Activated CD4-positive, alpha-beta memory T cell treated with anti-CD3 and anti-CD28 coated beads for 36 hours (primary cell): ENCODE data around the gene SMIM32. TPM values are rescaled to one million over a fixed set of nuclear protein-coding genes. Genes with fewer than 3 reads are reported as not detected.

Experiments
- CTCF ChIA-PET: fragments of 350-600 bp; sonication (Branson Sonifier 250); formaldehyde crosslinking; loops from one replicate; lab custom pipeline; 2021; ENCODE audit warnings: antibody characterized with exemption, inconsistent platforms; lab: Charles Lee
- POLR2A ChIA-PET: fragments of 350-600 bp; sonication (Branson Sonifier 250); formaldehyde crosslinking; loops from one replicate; lab custom pipeline; 2021; ENCODE audit warnings: antibody characterized with exemption; lab: Charles Lee
- DNase-seq: peaks from one replicate; pipeline ENCODE4 v3.0.0-alpha.2; 2020
- H3K27ac Mint-ChIP-seq: one replicate; pipeline ENCODE4 v1.8.0; 2021; ENCODE audit warnings: mixed read lengths
- H3K27me3 Mint-ChIP-seq: one replicate; pipeline ENCODE4 v1.8.0; 2021; ENCODE audit warnings: mixed read lengths
- H3K36me3 Mint-ChIP-seq: one replicate; pipeline ENCODE4 v1.8.0; 2021; ENCODE audit warnings: mixed read lengths
- H3K4me1 Mint-ChIP-seq: one replicate; pipeline ENCODE4 v1.8.0; 2021; ENCODE audit warnings: low read depth, mixed read lengths
- H3K4me3 Mint-ChIP-seq: one replicate; pipeline ENCODE4 v1.8.0; 2021; ENCODE audit warnings: mild to moderate bottlenecking, mixed read lengths
- H3K9me3 Mint-ChIP-seq: one replicate; pipeline ENCODE4 v1.8.0; 2021; ENCODE audit warnings: mixed read lengths
- intact Hi-C: fragments of 100-400 bp; cut with micrococcal nuclease; formaldehyde crosslinking; loops from one replicate; pipeline ENCODE4 v1.15.1; 2023
- total RNA-seq, 2 experiments: library from RNA; stranded (reverse); gene quantifications; one replicate each; pipeline ENCODE4 v1.2.3, GENCODE V29; 2021

Gene SMIM32
- total RNA-seq, 2 experiments from 2014 or later, result not detected

GRCh38 chr5:136193322-136193935 is 467 bp upstream of the SMIM32 start:
- Mint-ChIP-seq H3K4me3 (no peak overlapping the region), H3K9me3 (no peaks in the 10 kb centered on the region), H3K27ac (no peak overlapping the region), H3K36me3 (peaks cover 3% of the 10 kb centered on the region), H3K27me3 (peaks cover 59% of the 10 kb centered on the region), H3K4me1 (peaks cover 3% of the 10 kb centered on the region)
- no peak for DNase-seq
- intact Hi-C loops, result no loop called here
- CTCF ChIA-PET, result no interaction called here
- POLR2A ChIA-PET, result no interaction called here

DNA sequence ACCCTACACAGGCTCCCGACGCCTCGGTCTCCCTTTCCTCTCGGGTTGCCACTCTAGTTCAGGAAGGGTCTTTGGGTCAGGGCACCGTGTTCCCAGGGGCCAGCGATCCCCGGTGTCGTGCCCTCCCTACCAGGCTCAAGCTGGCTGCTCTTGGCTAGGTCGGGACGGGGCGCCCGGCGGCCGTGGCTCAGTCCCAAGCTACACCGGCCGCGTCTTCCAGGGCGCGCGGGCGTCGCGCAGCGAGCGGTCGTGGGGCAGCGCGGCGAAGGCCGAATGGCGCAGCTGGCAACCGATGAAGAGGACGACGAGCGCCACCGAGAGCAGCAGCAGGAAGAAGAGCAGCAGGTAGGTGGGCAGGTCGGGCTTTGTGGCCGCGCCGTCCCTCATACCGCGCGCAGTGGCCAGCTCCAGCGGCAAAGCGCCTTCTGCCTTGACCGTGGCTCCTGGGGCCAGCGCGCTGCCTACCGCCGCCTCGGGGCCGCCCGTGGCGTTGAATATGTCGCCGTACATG is 892 bp downstream of the SMIM32 start:
- peaks cover 54% of the 10 kb centered on the region for H3K27me3 Mint-ChIP-seq

GRCh38 chr5:136191304-136192014 is 1.5 kb downstream of the SMIM32 start:
- H3K27me3 Mint-ChIP-seq, result peaks cover 53% of the 10 kb centered on the region
- DNase-seq, result no peak

More for the DNA sequence above, 892 bp downstream of the SMIM32 start:
- no peak for DNase-seq
- Mint-ChIP-seq H3K4me1 (peaks cover 3% of the 10 kb centered on the region), H3K27ac (no peak overlapping the region), H3K9me3 (no peaks in the 10 kb centered on the region), H3K4me3 (no peak overlapping the region), H3K36me3 (peaks cover 7% of the 10 kb centered on the region)
- ChIA-PET POLR2A (no interaction called here), CTCF (no interaction called here)
- intact Hi-C loops, result no loop called here

DNA sequence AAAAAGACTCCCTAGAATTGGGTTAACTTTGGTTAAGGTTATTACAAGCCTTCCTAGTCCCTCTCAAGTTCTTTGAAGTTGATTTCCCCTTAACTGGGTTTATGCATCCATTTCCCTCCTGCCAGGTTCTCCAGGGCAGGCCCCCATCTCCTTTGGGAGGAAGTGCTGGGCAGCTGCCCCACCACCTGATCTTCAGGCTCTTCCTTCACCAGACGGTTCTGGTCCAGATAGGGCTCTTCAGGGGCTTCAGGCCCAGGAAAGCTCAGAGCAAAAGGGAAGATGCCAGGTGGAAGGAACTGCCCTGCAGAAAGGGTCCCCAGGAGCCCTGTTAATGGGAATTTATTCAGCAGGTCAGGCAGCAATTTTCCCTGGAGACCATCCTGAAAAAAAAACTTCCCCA is 2.1 kb downstream of the SMIM32 start:
- Mint-ChIP-seq H3K27me3 (peaks cover 48% of the 10 kb centered on the region), H3K4me3 (no peak overlapping the region), H3K9me3 (no peaks in the 10 kb centered on the region), H3K4me1 (peaks cover 3% of the 10 kb centered on the region), H3K36me3 (peaks cover 8% of the 10 kb centered on the region), H3K27ac (no peak overlapping the region)
- POLR2A ChIA-PET, result no interaction called here
- CTCF ChIA-PET, result no interaction called here
- intact Hi-C loops, result no loop called here
- no peak for DNase-seq

More at GRCh38 chr5:136191304-136192014, 1.5 kb downstream of the SMIM32 start:
- Mint-ChIP-seq H3K4me1 (peaks cover 3% of the 10 kb centered on the region), H3K4me3 (no peak overlapping the region), H3K36me3 (peaks cover 8% of the 10 kb centered on the region), H3K27ac (no peak overlapping the region), H3K9me3 (no peaks in the 10 kb centered on the region)
- ChIA-PET CTCF (no interaction called here), POLR2A (no interaction called here)
- intact Hi-C loops, result no loop called here

DNA sequence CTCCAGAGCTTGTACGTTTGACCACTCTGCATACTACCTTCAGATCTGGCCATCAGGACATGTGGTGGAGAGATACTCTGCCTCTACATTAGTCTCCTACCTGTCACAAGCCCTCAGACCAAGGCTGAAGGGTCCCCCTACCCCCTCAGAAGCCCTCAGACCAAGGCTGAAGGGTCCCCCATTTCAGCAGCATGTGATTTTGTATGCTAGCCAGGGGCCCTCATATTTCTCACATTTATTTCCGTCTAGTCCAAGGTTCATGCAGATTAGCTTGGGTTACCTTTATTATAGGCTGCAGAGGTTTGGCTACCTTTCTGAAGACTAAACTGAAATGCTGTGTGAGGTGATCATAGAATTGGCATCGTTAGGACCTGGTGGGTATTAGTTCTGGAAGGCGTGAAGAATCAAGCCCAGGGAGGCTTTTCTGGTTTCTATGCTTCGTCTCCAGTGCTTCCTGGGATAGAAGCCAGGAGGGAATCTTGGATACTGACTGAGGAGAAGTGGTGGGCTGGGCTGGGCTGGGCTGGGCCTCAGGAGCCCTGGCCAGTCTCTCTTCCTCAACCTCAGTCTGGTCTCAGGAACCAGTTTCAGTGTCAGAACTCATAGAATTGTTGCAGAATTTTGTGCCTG is 2.8 kb downstream of the SMIM32 start:
- H3K36me3 Mint-ChIP-seq, result peaks cover 8% of the 10 kb centered on the region
- H3K9me3 Mint-ChIP-seq, result no peaks in the 10 kb centered on the region
- H3K4me3 Mint-ChIP-seq, result no peak overlapping the region
- no peak overlapping the region for H3K27ac Mint-ChIP-seq
- peaks cover 3% of the 10 kb centered on the region for H3K4me1 Mint-ChIP-seq
- DNase-seq, result no peak
- ChIA-PET CTCF (interaction anchor here (1.5 kb wide), 1 partner anchor 22 kb away, joined by 6 read pairs; no protein-coding TSS in a partner anchor), POLR2A (no interaction called here)
- peaks cover 44% of the 10 kb centered on the region for H3K27me3 Mint-ChIP-seq
- intact Hi-C loops, result no loop called here

DNA sequence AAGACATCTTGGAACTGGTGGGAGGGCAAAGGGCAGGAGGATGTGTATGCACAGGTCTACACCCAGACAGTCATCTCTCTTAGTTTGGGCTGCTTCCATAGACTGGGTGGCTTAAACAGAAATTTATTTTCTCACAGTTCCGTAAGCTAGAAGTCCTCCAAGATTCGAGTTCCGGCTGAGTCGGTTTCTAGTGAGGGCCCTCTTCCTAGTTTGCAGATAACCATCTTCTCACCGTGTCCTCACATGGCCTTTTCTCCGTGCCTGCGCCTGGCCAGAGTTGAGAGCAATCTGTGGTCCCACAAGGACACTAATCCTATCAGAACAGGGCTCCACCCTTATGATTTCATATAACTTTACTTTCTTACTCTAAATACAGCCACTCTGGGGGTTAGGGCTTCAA is 4.1 kb downstream of the SMIM32 start:
- no peak overlapping the region for H3K27ac Mint-ChIP-seq
- no peak overlapping the region for H3K4me3 Mint-ChIP-seq
- intact Hi-C loops, result no loop called here
- POLR2A ChIA-PET, result no interaction called here
- H3K27me3 Mint-ChIP-seq, result peaks cover 32% of the 10 kb centered on the region
- DNase-seq, result no peak
- H3K4me1 Mint-ChIP-seq, result peaks cover 3% of the 10 kb centered on the region
- H3K9me3 Mint-ChIP-seq, result no peaks in the 10 kb centered on the region
- CTCF ChIA-PET, result interaction anchor here (0.9 kb wide), 1 partner anchor 15 kb away, joined by 3 read pairs; no protein-coding TSS in a partner anchor
- H3K36me3 Mint-ChIP-seq, result peaks cover 8% of the 10 kb centered on the region

GRCh38 chr5:136186796-136187195 is 6.2 kb downstream of the SMIM32 start:
- ChIA-PET POLR2A (no interaction called here), CTCF (interaction anchor here (0.7 kb wide), 1 partner anchor 178 kb away, joined by 3 read pairs; no protein-coding TSS in a partner anchor)
- Mint-ChIP-seq H3K36me3 (peaks cover 8% of the 10 kb centered on the region), H3K9me3 (no peaks in the 10 kb centered on the region), H3K27ac (no peak overlapping the region), H3K4me1 (no peaks in the 10 kb centered on the region), H3K27me3 (peaks cover 18% of the 10 kb centered on the region), H3K4me3 (no peak overlapping the region)
- intact Hi-C loops, result no loop called here
- no peak for DNase-seq

DNA sequence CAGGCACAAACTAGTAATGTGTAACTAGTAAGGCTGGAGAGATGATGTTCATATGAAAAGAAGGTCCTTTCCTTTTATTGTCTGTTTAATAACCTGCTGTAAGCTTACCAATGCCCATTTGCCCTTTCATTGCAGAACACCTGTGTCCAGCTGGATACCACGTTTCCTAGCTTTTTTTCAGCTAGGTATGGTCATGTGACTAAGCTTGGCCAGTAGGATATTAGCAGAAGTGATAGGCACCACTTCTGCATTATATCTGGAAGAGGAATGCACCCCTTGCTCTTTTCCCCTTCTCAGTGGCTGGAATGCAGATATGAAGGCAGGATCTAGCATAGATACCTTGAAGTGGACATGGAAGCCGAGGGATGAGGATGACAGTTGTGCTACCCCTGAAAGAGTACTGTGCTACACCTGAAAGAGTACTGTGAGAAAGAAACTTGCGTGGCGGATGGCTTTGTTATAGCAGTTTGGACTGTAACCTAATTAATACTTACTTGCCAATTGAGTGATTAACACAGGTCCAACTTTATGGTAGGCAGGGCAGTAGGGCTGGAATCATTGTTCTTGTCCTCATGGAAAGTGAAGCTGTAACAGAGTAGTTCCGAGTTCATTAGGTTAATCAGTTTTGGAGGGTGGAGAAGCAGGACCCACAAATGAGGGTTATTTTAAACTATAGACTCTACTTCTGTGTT is 6.8 kb downstream of the SMIM32 start:
- intact Hi-C loops, result no loop called here
- POLR2A ChIA-PET, result no interaction called here
- H3K27ac Mint-ChIP-seq, result no peak overlapping the region
- no peaks in the 10 kb centered on the region for H3K9me3 Mint-ChIP-seq
- no peaks in the 10 kb centered on the region for H3K4me1 Mint-ChIP-seq
- peaks cover 8% of the 10 kb centered on the region for H3K36me3 Mint-ChIP-seq
- CTCF ChIA-PET, result no interaction called here
- H3K4me3 Mint-ChIP-seq, result no peak overlapping the region
- peaks cover 11% of the 10 kb centered on the region for H3K27me3 Mint-ChIP-seq
- no peak for DNase-seq

DNA sequence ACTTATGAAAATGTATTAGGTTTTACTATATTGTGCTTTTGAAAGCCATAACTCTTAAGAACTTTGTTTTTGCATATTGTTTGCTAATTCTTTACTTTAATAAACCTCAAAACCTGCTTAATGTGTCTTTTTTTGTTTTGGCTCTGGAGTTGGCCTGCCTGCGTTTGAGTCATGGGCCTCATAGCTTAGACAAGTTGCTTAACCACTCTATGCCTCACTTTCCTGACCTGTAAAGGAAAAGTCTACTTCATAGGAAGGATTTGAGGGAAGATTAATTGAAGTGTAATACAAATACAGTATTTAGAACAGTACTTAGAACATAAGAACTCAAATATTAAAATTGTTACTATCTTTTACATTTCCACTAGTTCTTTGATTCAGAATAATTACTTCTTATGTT is 10.3 kb downstream of the SMIM32 start:
- intact Hi-C loops, result no loop called here
- Mint-ChIP-seq H3K27me3 (no peaks in the 10 kb centered on the region), H3K4me1 (no peaks in the 10 kb centered on the region), H3K27ac (no peak overlapping the region), H3K4me3 (no peak overlapping the region), H3K9me3 (no peaks in the 10 kb centered on the region), H3K36me3 (peaks cover 6% of the 10 kb centered on the region)
- POLR2A ChIA-PET, result no interaction called here
- DNase-seq, result no peak
- CTCF ChIA-PET, result no interaction called here

- Mint-ChIP-seq H3K9me3 (no peaks in the 10 kb centered on the region), H3K4me1 (no peaks in the 10 kb centered on the region), H3K27ac (no peak overlapping the region), H3K27me3 (no peaks in the 10 kb centered on the region), H3K4me3 (no peak overlapping the region), H3K36me3 (peaks cover 11% of the 10 kb centered on the region)
- intact Hi-C loops, result loop anchor here (2.0 to 5.0 kb wide), 2 partner anchors 91 to 227 kb away; no protein-coding TSS in a partner anchor
- POLR2A ChIA-PET, result no interaction called here
- no peak for DNase-seq
- CTCF ChIA-PET, result interaction anchor here (0.7 to 2.0 kb wide), 12 partner anchors 14 to 285 kb away, joined by 3 to 8 read pairs (median 3); no protein-coding TSS in a partner anchor
Observed at GRCh38 chr5:136174021-136174659, 18.8 kb downstream of the SMIM32 start.

DNA sequence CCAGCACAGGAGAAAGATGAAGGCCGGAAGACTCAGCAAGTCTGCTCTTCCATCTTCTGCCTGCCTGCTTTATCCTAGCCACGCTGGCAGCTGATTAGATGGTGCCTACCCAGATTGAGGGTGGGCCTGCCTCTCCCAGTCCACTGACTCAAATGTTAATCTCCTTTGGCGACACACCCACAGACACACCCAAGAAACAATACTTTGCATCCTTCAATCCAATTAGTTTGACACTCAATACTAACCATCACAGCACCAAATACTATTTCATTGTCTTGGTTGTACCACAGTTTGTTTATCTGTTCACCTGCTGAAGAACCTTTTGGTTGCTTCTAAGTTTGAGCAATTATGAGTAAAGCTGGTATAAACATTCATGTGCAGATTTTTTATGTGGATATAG is 23.7 kb downstream of the SMIM32 start:
- no peak for DNase-seq

More for the DNA sequence above, 23.7 kb downstream of the SMIM32 start:
- Mint-ChIP-seq H3K27ac (no peak overlapping the region), H3K9me3 (no peaks in the 10 kb centered on the region), H3K4me1 (no peaks in the 10 kb centered on the region), H3K36me3 (peaks cover 12% of the 10 kb centered on the region), H3K27me3 (no peaks in the 10 kb centered on the region), H3K4me3 (no peak overlapping the region)
- CTCF ChIA-PET, result no interaction called here
- POLR2A ChIA-PET, result no interaction called here
- intact Hi-C loops, result no loop called here
